ENCODE measurements around the gene GRB14.

The GRB14 gene

GRCh38 chr2:164545484-164545883 is 75.8 kb downstream of the GRB14 start:
- no peak for TF ChIP-seq CTCF (IDR thresholded peaks at IDR 0.05; ENCODE audit: low read depth, low read length, missing control alignments)
- no peak for DNase-seq (ENCODE audit: extremely low read depth, low read depth)
- no peak overlapping the region for H3K4me3 ChIP-seq (replicated peaks; ENCODE audit: low read depth, low read length)

- DNase-seq (ENCODE audit: extremely low read depth, low read depth), result no peak
- TF ChIP-seq CTCF (IDR thresholded peaks at IDR 0.05; ENCODE audit: low read depth, low read length, missing control alignments), result no peak
- no peak overlapping the region for H3K4me3 ChIP-seq (replicated peaks; ENCODE audit: low read depth, low read length)
Measured at GRCh38 chr2:164542581-164543021, 78.7 kb downstream of the GRB14 start.

- TF ChIP-seq CTCF (IDR thresholded peaks at IDR 0.05; ENCODE audit: low read depth, low read length, missing control alignments), result peak; percentile 58
- no peak overlapping the region for H3K4me3 ChIP-seq (replicated peaks; ENCODE audit: low read depth, low read length)
- peak; percentile 14 for DNase-seq (ENCODE audit: extremely low read depth, low read depth)
Measured at GRCh38 chr2:164538240-164538866, 82.9 kb downstream of the GRB14 start.

- no peak for DNase-seq (ENCODE audit: extremely low read depth, low read depth)
- H3K4me3 ChIP-seq (replicated peaks; ENCODE audit: low read depth, low read length), result no peak overlapping the region
- no peak for TF ChIP-seq CTCF (IDR thresholded peaks at IDR 0.05; ENCODE audit: low read depth, low read length, missing control alignments)
Measured at GRCh38 chr2:164535280-164536025, 85.8 kb downstream of the GRB14 start.

DNA sequence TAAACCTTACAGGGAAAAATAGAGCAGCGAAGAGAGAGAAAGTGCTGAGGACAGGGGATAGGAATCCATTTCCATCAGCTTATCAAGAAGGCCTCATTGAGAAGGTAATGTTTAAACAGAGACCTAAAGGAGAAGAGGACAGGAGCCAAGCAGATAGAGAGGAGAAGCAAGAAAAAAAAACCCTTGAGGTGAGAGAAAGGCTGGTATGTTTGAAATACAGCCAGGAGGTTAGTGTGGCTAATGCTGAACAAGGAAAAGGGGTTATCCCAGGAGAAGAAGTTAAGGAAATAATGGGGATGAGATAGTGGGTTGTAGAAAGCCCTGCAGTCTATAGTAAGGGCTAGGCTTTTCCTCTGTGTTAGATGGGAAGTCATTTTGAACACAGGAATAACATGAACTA is 90.8 kb downstream of the GRB14 start:
- no peak for TF ChIP-seq CTCF (IDR thresholded peaks at IDR 0.05; ENCODE audit: low read depth, low read length, missing control alignments)
- no peak for DNase-seq (ENCODE audit: extremely low read depth, low read depth)
- no peak overlapping the region for H3K4me3 ChIP-seq (replicated peaks; ENCODE audit: low read depth, low read length)

DNA sequence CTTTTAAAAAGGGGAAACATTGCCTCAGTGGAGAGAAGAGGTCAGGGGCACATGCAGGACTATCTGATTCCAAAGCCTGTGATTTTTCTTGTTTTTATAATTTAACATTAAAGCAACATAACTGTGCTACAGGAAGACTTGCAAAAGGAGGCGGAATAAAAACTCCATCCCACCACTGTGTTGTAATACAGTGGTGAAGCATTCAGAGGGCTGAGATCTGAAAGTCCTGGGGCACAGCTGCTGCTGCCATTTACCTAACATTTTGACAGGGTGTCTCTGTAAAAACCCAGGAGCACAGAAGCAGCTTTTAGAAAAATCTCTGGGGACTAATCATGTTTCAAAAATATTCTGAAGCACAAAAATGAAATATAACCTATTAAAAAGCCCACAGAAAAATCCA is 97.6 kb downstream of the GRB14 start:
- no peak for TF ChIP-seq CTCF (IDR thresholded peaks at IDR 0.05; ENCODE audit: low read depth, low read length, missing control alignments)
- no peak overlapping the region for H3K4me3 ChIP-seq (replicated peaks; ENCODE audit: low read depth, low read length)
- no peak for DNase-seq (ENCODE audit: extremely low read depth, low read depth)
